CD14-positive monocyte (primary cell): Measurements from ENCODE around the gene AMIGO2. TPM values are rescaled to one million over a fixed set of nuclear protein-coding genes. Genes with fewer than 3 reads are reported as not detected.

Experiments used
- DNase-seq, 3 donors: peaks; one replicate each; pipeline ENCODE4 v3.0.0-alpha.2; 2011 to 2022
- H2AFZ ChIP-seq: 2 replicates; pipeline ENCODE4 v1.6.0; 2012; ENCODE audit warnings: mild to moderate bottlenecking, low read depth, low read length, inconsistent platforms; ENCODE audit not compliant: insufficient read depth, poor library complexity, severe bottlenecking
- H3K27ac ChIP-seq, 2 donors: 1 replicate in 1 of 2; 2 replicates in 1 of 2; pipeline ENCODE4 v1.5.1; 2012 to 2013; ENCODE audit warnings: low read length in 2 of 2, control low read depth in 1 of 2, inconsistent platforms in 1 of 2, low read depth in 1 of 2, mild to moderate bottlenecking in 1 of 2
- H3K27me3 ChIP-seq, 2 donors: one replicate each; pipeline versions ENCODE4 v1.6.0 to v1.6.1; 2011 to 2013; ENCODE audit warnings: low read length in 2 of 2; ENCODE audit not compliant: control insufficient read depth in 2 of 2, insufficient read depth in 2 of 2
- H3K36me3 ChIP-seq, 2 donors: replicated peaks in 1 of 2; 1 replicate in 1 of 2; 2 replicates in 1 of 2; pipeline versions ENCODE4 v1.5.1 to v1.6.1; 2012 to 2013; ENCODE audit warnings: low read length in 2 of 2, control low read depth in 1 of 2, inconsistent platforms in 1 of 2, mild to moderate bottlenecking in 1 of 2; ENCODE audit not compliant: insufficient read depth in 2 of 2, control insufficient read depth in 1 of 2
- H3K4me1 ChIP-seq, 2 donors: 1 replicate in 1 of 2; 2 replicates in 1 of 2; pipeline versions ENCODE4 v1.5.1 to v1.6.1; 2012 to 2013; ENCODE audit warnings: low read length in 2 of 2, control low read depth in 1 of 2, inconsistent platforms in 1 of 2, mild to moderate bottlenecking in 1 of 2, moderate library complexity in 1 of 2; ENCODE audit not compliant: insufficient read depth in 2 of 2, control insufficient read depth in 1 of 2
- H3K4me2 ChIP-seq: replicated peaks from 2 replicates; pipeline ENCODE3; 2012; ENCODE audit warnings: low read length, moderate library complexity, mild to moderate bottlenecking; ENCODE audit not compliant: poor library complexity, severe bottlenecking; ENCODE audit errors: extremely low read depth
- H3K4me3 ChIP-seq, 3 experiments: fragments of 200-600 bp in 1 of 3; sonication (generic) in 1 of 3; replicated peaks in 1 of 3; 1 replicate in 2 of 3; 2 replicates in 1 of 3; pipeline ENCODE4 v1.5.1; 2011 to 2013; ENCODE audit warnings: low read length in 3 of 3, mild to moderate bottlenecking in 3 of 3, control low read depth in 2 of 3, low read depth in 2 of 3, inconsistent platforms in 1 of 3, moderate library complexity in 1 of 3
- H3K79me2 ChIP-seq: 2 replicates; pipeline ENCODE4 v1.6.0; 2012; ENCODE audit warnings: mild to moderate bottlenecking, control low read depth, inconsistent platforms, low read length, moderate library complexity; ENCODE audit not compliant: insufficient read depth
- H3K9ac ChIP-seq: 2 replicates; pipeline ENCODE4 v1.6.0; 2017; ENCODE audit warnings: low read length, mild to moderate bottlenecking; ENCODE audit not compliant: insufficient read depth, poor library complexity, severe bottlenecking
- H3K9me3 ChIP-seq, 2 donors: replicated peaks in 1 of 2; 1 replicate in 1 of 2; 2 replicates in 1 of 2; pipeline versions ENCODE4 v1.5.1 to v1.6.1; 2012 to 2013; ENCODE audit warnings: low read length in 2 of 2, control low read depth in 1 of 2; ENCODE audit not compliant: control insufficient read depth in 1 of 2, insufficient read depth in 1 of 2
- H4K20me1 ChIP-seq: 2 replicates; pipeline ENCODE4 v1.6.0; 2012; ENCODE audit warnings: mild to moderate bottlenecking, low read length, control low read depth, moderate library complexity; ENCODE audit not compliant: insufficient read depth
- H3K27ac Mint-ChIP-seq, 7 donors: one replicate each; pipeline ENCODE4 v1.8.0; 2020; ENCODE audit warnings: mild to moderate bottlenecking in 7 of 7, mixed read lengths in 7 of 7, moderate library complexity in 6 of 7, inconsistent platforms in 2 of 7
- H3K27me3 Mint-ChIP-seq, 3 donors: one replicate each; pipeline ENCODE4 v1.8.0; 2021 to 2022; ENCODE audit warnings: low read depth in 3 of 3, mild to moderate bottlenecking in 3 of 3, mixed read lengths in 3 of 3, moderate library complexity in 3 of 3, inconsistent platforms in 1 of 3
- H3K36me3 Mint-ChIP-seq, 2 donors: one replicate each; pipeline ENCODE4 v1.8.0; 2020; ENCODE audit warnings: mixed read lengths in 2 of 2, inconsistent platforms in 1 of 2, mild to moderate bottlenecking in 1 of 2
- H3K4me1 Mint-ChIP-seq: one replicate; pipeline ENCODE4 v1.8.0; 2020; ENCODE audit warnings: mild to moderate bottlenecking, mixed read lengths
- H3K4me3 Mint-ChIP-seq, 2 donors: one replicate each; pipeline ENCODE4 v1.8.0; 2020; ENCODE audit warnings: mild to moderate bottlenecking in 2 of 2, mixed read lengths in 2 of 2, moderate library complexity in 1 of 2
- H3K9me3 Mint-ChIP-seq, 7 donors: one replicate each; pipeline ENCODE4 v1.8.0; 2020 to 2022; ENCODE audit warnings: mixed read lengths in 7 of 7, mild to moderate bottlenecking in 6 of 7, moderate library complexity in 6 of 7, inconsistent platforms in 2 of 7
- WGBS: methylation state at CpG from one replicate; pipeline ENCODE4 v1.1.5; 2013; ENCODE audit warnings: missing lambda C conversion rate; ENCODE audit not compliant: insufficient coverage; 5-methylcytosine and 5-hydroxymethylcytosine counted together
- intact Hi-C, 2 donors: fragments of 100-400 bp; cut with micrococcal nuclease; formaldehyde crosslinking; loops; one replicate each; pipeline versions ENCODE4 v1.15.0 to v1.15.1; 2023
- polyA plus RNA-seq, 3 donors: library from polyadenylated mRNA; depleted of rRNA in 1 of 3; unstranded in 2 of 3; stranded (reverse) in 1 of 3; fragments of 300-500 nt in 2 of 3; fragments of >200 nt in 1 of 3; fragmentation: Illumina TruSeq in 2 of 3; gene quantifications; 1 replicate in 2 of 3; 2 replicates in 1 of 3; pipeline ENCODE4 v1.2.3, GENCODE V29; 2012 to 2021
- TF ChIP-seq, protein P1 (sequence below): fragments of 200-600 bp; IDR thresholded peaks from one replicate; pipeline ENCODE4 v1.8.0; 2022; ENCODE audit warnings: antibody characterized with exemption, mild to moderate bottlenecking

Gene AMIGO2
- polyA plus RNA-seq, 3 donors, result 0.14 to 0.77 (median 0.21) TPM

DNA sequence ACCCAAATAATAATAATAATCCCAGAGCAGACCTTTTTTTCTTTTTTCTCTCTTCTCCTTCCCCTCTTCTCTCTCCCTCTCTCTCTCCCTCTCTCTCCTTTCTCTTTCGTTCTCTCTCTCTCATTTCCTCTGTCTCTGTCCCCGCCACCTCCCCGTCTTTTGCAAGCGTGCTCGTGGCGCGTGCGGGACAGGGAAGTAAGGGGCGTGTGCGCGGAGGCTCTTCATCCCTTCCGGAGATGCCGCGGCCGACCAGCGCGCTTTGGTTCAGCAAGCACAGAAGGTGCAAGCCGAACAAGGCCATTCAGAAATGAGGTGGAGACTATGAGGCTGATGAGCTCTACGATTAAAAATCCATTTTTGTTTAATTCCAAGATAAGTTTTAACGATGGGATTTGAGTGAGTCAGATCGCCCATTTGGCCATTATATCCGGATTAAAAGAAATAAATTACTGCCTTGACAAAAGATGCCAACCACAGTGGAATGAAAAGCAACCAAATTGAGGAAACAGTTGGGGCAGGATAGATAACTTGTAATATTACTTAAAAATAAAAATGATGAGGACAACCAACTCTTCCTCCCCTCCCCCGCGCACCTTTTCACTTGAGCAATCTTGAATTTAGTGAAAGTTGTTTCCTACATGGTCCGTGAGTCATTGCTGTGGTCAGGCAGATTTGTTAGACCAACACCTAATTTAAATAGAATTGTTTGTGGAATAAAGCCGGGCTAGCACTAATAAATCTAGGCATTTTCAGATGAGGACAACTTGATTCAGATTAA lies 1.2 kb upstream of the AMIGO2 start:
- peaks cover 0 to 2% (median 0%) of the 10 kb centered on the region in 7 donors for H3K9me3 Mint-ChIP-seq

More for the DNA sequence above, 1.2 kb upstream of the AMIGO2 start:
- peak overlapping the region; percentile 95 to 100 for H3K4me3 Mint-ChIP-seq
- intact Hi-C loops, result loop anchor here (5.0 to 10.0 kb wide), 3 partner anchors 136 to 314 kb away; no protein-coding TSS in a partner anchor
- peak; percentile 57 to 76 (median 75) for DNase-seq
- TF ChIP-seq, protein P1, sequence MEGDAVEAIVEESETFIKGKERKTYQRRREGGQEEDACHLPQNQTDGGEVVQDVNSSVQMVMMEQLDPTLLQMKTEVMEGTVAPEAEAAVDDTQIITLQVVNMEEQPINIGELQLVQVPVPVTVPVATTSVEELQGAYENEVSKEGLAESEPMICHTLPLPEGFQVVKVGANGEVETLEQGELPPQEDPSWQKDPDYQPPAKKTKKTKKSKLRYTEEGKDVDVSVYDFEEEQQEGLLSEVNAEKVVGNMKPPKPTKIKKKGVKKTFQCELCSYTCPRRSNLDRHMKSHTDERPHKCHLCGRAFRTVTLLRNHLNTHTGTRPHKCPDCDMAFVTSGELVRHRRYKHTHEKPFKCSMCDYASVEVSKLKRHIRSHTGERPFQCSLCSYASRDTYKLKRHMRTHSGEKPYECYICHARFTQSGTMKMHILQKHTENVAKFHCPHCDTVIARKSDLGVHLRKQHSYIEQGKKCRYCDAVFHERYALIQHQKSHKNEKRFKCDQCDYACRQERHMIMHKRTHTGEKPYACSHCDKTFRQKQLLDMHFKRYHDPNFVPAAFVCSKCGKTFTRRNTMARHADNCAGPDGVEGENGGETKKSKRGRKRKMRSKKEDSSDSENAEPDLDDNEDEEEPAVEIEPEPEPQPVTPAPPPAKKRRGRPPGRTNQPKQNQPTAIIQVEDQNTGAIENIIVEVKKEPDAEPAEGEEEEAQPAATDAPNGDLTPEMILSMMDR, result no peak
- H3K4me1 ChIP-seq, result peaks cover 40 to 60% of the 10 kb centered on the region in 2 donors
- H3K27ac Mint-ChIP-seq, result peak overlapping the region; percentile 43 to 89 (median 86)
- no peaks in the 10 kb centered on the region for H3K36me3 Mint-ChIP-seq
- H2AFZ ChIP-seq, result peak overlapping the region; percentile 93
- peaks cover 61% of the 10 kb centered on the region for H3K4me1 Mint-ChIP-seq
- H3K9me3 ChIP-seq, result no peaks in the 10 kb centered on the region
- H3K9ac ChIP-seq, result peak overlapping the region; percentile 60
- H3K27ac ChIP-seq, result peak overlapping the region in 1 of 2 donors; percentile 72
- no peaks in the 10 kb centered on the region for H3K79me2 ChIP-seq
- no peaks in the 10 kb centered on the region for H4K20me1 ChIP-seq
- no peaks in the 10 kb centered on the region for H3K36me3 ChIP-seq
- H3K27me3 Mint-ChIP-seq, result peaks cover 10 to 22% (median 13%) of the 10 kb centered on the region in 3 donors
- H3K4me2 ChIP-seq, result peak overlapping the region; percentile 98
- 0% methylated on average over 20 of the region's 26 CpGs for WGBS
- peaks cover 5 to 16% of the 10 kb centered on the region in 2 donors for H3K27me3 ChIP-seq
- peak overlapping the region; percentile 56 to 88 (median 56) for H3K4me3 ChIP-seq
